ENCODE results near the gene PNKD.

Gene PNKD

GRCh38 chr2:218273908-218274249, 3.6 kb downstream of the PNKD start:
- no peak for DNase-seq

GRCh38 chr2:218274586-218274985, 4.3 kb downstream of the PNKD start:
- no peak for DNase-seq

GRCh38 chr2:218275371-218276072, 5.2 kb downstream of the PNKD start:
- DNase-seq, result no peak

GRCh38 chr2:218276986-218277755, 6.9 kb downstream of the PNKD start:
- no peak for DNase-seq

GRCh38 chr2:218277921-218278320, 7.6 kb downstream of the PNKD start:
- DNase-seq, result no peak

- DNase-seq, result no peak
Measured at GRCh38 chr2:218278531-218279360, 8.4 kb downstream of the PNKD start.

GRCh38 chr2:218280260-218280870, 10.0 kb downstream of the PNKD start:
- DNase-seq, result no peak

GRCh38 chr2:218281449-218281848, 11.1 kb downstream of the PNKD start:
- DNase-seq, result no peak

GRCh38 chr2:218282173-218282991, 12.1 kb downstream of the PNKD start:
- DNase-seq, result no peak

- peak; percentile 56 for DNase-seq
Measured at GRCh38 chr2:218284106-218284811, 13.9 kb downstream of the PNKD start.

- no peak for DNase-seq
Measured at GRCh38 chr2:218285604-218286003, 15.3 kb downstream of the PNKD start.

GRCh38 chr2:218286570-218287459, 16.5 kb downstream of the PNKD start:
- DNase-seq, result peak; percentile 56

GRCh38 chr2:218289639-218290315, 19.5 kb downstream of the PNKD start:
- DNase-seq, result no peak

GRCh38 chr2:218290316-218291261, 20.3 kb downstream of the PNKD start:
- DNase-seq, result no peak

- no peak for DNase-seq
Measured at GRCh38 chr2:218291318-218292047, 21.2 kb downstream of the PNKD start.

GRCh38 chr2:218292048-218293014, 22.0 kb downstream of the PNKD start, which contains the start of gene TMBIM1:
Gene TMBIM1 (minus strand): TSS chr2:218292503. CDS start chr2:218282141, 10,362 bp downstream.
- DNase-seq, result peak; percentile 87

Measured in activated CD4-positive, CD25-positive, alpha-beta regulatory T cell treated with anti-CD3 and anti-CD28 coated beads, Interleukin-2, amount 50 U/mL, for 72 hours (primary cell).